GM23248 (cell line): ENCODE measurements around the gene LRRC43.
A peak's percentile ranks its signal among the peaks of the same experiment; 100 is the strongest.

Experiments
- EZH2 ChIP-seq: fragments of 200-600 bp; sonication (generic); IDR thresholded peaks from 2 replicates; pipeline ENCODE4 v1.6.1; 2018; ENCODE audit warnings: antibody characterized with exemption, mild to moderate bottlenecking; ENCODE audit not compliant: insufficient read depth, poor library complexity, severe bottlenecking
- EZH2phosphoT487 ChIP-seq: fragments of 200-600 bp; sonication (generic); IDR thresholded peaks from 2 replicates; pipeline ENCODE4 v1.6.1; 2018; ENCODE audit warnings: antibody characterized with exemption, moderate library complexity, mild to moderate bottlenecking, low read depth; ENCODE audit not compliant: insufficient read depth

- TF ChIP-seq EZH2 = peak; percentile 91
- peak; percentile 55; the same call in 1 of the 2 replicates for TF ChIP-seq EZH2phosphoT487
Observed at GRCh38 chr12:122204167-122205052, 21.5 kb downstream of the LRRC43 start.
